ENCODE data around the gene GMPR2.

DNA sequence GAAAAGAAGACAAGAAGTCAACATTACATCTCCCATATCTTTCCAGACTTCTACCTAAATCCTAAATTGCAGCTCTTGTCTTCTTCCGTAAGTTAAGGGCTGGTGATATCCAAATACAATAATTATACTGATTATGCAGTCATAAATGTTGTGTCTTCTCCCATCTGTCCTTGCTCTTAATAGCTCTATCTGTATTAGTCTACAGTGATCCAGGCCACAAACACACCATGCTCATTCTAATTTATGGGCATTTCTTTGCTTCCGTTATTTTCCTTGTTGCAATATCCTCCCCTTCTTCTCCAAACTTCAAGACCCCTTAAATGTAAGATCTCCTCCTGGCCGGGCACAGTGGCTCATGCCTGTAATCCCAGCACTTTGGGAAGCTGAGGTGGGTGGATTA lies 13.2 kb upstream of the GMPR2 start:
- TF ChIP-seq EZH2 (IDR thresholded peaks at IDR 0.05; ENCODE audit: borderline replicate concordance, low read depth, low read length, poor library complexity, severe bottlenecking), result no peak
- TF ChIP-seq, protein P1, sequence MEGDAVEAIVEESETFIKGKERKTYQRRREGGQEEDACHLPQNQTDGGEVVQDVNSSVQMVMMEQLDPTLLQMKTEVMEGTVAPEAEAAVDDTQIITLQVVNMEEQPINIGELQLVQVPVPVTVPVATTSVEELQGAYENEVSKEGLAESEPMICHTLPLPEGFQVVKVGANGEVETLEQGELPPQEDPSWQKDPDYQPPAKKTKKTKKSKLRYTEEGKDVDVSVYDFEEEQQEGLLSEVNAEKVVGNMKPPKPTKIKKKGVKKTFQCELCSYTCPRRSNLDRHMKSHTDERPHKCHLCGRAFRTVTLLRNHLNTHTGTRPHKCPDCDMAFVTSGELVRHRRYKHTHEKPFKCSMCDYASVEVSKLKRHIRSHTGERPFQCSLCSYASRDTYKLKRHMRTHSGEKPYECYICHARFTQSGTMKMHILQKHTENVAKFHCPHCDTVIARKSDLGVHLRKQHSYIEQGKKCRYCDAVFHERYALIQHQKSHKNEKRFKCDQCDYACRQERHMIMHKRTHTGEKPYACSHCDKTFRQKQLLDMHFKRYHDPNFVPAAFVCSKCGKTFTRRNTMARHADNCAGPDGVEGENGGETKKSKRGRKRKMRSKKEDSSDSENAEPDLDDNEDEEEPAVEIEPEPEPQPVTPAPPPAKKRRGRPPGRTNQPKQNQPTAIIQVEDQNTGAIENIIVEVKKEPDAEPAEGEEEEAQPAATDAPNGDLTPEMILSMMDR (conservative IDR thresholded peaks at IDR 0.05; ENCODE audit: low read depth, low read length), result no peak
